ENCODE data around the gene CNTNAP3B.
"Not testable (repeated sequence)": the region's sequence is repeated elsewhere in the genome, so short reads cannot be mapped to it uniquely, and the experiment has no call there.

DNA sequence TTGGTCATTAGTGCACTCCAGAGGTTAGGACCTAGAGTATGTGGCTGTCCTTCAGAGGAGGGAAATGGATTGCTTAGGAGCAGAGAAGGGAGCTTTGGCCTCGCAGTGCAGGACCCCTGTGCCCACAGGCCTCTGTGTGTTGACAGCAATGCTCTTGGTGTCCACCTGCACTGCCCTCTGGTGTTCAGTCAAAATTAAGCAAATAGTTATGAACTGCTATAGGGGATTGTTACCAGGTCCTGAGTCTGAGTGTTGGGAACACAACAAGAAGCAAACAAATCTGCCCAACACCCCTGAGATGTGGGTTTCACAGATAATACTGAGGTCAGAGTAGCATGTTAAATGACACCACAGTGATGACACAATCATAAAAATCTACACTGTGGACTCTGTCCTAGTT, 31.1 kb upstream of the CNTNAP3B start:
- TF ChIP-seq BHLHE40 (IDR thresholded peaks at IDR 0.05; ENCODE audit: borderline replicate concordance); SP1 (IDR thresholded peaks at IDR 0.05); ARNT (IDR thresholded peaks at IDR 0.05); FOXM1 (IDR thresholded peaks at IDR 0.05; ENCODE audit: borderline replicate concordance); FOXK2 (IDR thresholded peaks at IDR 0.05); SUZ12 (IDR thresholded peaks at IDR 0.05); FOXA1 (IDR thresholded peaks at IDR 0.05); CTBP1 (IDR thresholded peaks at IDR 0.05; ENCODE audit: borderline replicate concordance); TARDBP (IDR thresholded peaks at IDR 0.05); ZNF384 (IDR thresholded peaks at IDR 0.05); ELF4 (IDR thresholded peaks at IDR 0.05); L3MBTL2 (conservative IDR thresholded peaks at IDR 0.05): not testable (repeated sequence)
- TF ChIP-seq, protein P1, sequence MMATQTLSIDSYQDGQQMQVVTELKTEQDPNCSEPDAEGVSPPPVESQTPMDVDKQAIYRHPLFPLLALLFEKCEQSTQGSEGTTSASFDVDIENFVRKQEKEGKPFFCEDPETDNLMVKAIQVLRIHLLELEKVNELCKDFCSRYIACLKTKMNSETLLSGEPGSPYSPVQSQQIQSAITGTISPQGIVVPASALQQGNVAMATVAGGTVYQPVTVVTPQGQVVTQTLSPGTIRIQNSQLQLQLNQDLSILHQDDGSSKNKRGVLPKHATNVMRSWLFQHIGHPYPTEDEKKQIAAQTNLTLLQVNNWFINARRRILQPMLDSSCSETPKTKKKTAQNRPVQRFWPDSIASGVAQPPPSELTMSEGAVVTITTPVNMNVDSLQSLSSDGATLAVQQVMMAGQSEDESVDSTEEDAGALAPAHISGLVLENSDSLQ (IDR thresholded peaks at IDR 0.05), result not testable (repeated sequence)
